Fibroblast of the aortic adventitia (primary cell): ENCODE data around the gene SLC24A3. TPM values are rescaled to one million over a fixed set of nuclear protein-coding genes. Genes with fewer than 3 reads are reported as not detected.

ENCODE experiments used
- DNase-seq: peaks from one replicate; pipeline ENCODE4 v3.0.0-alpha.2; 2010; ENCODE audit warnings: low read depth
- H3K4me3 ChIP-seq: 2 replicates; pipeline ENCODE4 v1.5.1; 2011; ENCODE audit warnings: low read depth, mild to moderate bottlenecking, control low read depth, low read length, moderate library complexity
- CTCF ChIP-seq: IDR thresholded peaks from 2 replicates; pipeline ENCODE4 v1.5.1; 2011; ENCODE audit warnings: mild to moderate bottlenecking, low read length, control low read depth, inconsistent platforms; ENCODE audit not compliant: insufficient read depth
- total RNA-seq: library from RNA; depleted of rRNA; stranded (reverse); fragments of >200 nt; gene quantifications from 2 replicates; pipeline ENCODE4 v1.2.3, GENCODE V29; 2012; ENCODE audit warnings: low replicate concordance

Gene SLC24A3
- total RNA-seq, 1 donor = not detected

GRCh38 chr20:19492116-19492515 is 279.7 kb downstream of the SLC24A3 start:
- H3K4me3 ChIP-seq = no peak overlapping the region
- DNase-seq = no peak
- no peak for TF ChIP-seq CTCF

GRCh38 chr20:19492687-19493336 is 280.4 kb downstream of the SLC24A3 start:
- no peak for DNase-seq
- no peak overlapping the region for H3K4me3 ChIP-seq
- TF ChIP-seq CTCF = no peak

GRCh38 chr20:19493794-19494495 is 281.5 kb downstream of the SLC24A3 start:
- DNase-seq = no peak
- no peak overlapping the region for H3K4me3 ChIP-seq
- no peak for TF ChIP-seq CTCF

- H3K4me3 ChIP-seq = no peak overlapping the region
- no peak for TF ChIP-seq CTCF
- no peak for DNase-seq
Measured at GRCh38 chr20:19495905-19496703, 283.7 kb downstream of the SLC24A3 start.

GRCh38 chr20:19497064-19497463 is 284.6 kb downstream of the SLC24A3 start:
- no peak for TF ChIP-seq CTCF
- H3K4me3 ChIP-seq = no peak overlapping the region
- DNase-seq = peak; percentile 5

GRCh38 chr20:19498756-19499155 is 286.3 kb downstream of the SLC24A3 start:
- TF ChIP-seq CTCF = no peak
- H3K4me3 ChIP-seq = no peak overlapping the region
- no peak for DNase-seq
